KOPT-K1 (cell line): ENCODE results near the gene ZNF180.
"Not testable (repeated sequence)": the region's sequence is repeated elsewhere in the genome, so short reads cannot be mapped to it uniquely, and the experiment has no call there.

Source experiments
- H3K27ac ChIP-seq: fragments of 200-600 bp; sonication (generic); 2 replicates; pipeline ENCODE4 v1.5.1; 2016; ENCODE audit warnings: antibody characterized with exemption, mild to moderate bottlenecking, low read depth, low read length; ENCODE audit not compliant: poor library complexity, severe bottlenecking
- H3K36me3 ChIP-seq: fragments of 200-600 bp; sonication (generic); 2 replicates; pipeline ENCODE4 v1.5.1; 2017; ENCODE audit warnings: antibody characterized with exemption, mild to moderate bottlenecking, low read length, moderate library complexity; ENCODE audit not compliant: insufficient read depth
- H3K9me3 ChIP-seq: fragments of 200-600 bp; sonication (generic); 2 replicates; pipeline ENCODE4 v1.5.1; 2017; ENCODE audit warnings: antibody characterized with exemption, low read length, mild to moderate bottlenecking; ENCODE audit not compliant: insufficient read depth, poor library complexity, severe bottlenecking

Gene ZNF180

DNA sequence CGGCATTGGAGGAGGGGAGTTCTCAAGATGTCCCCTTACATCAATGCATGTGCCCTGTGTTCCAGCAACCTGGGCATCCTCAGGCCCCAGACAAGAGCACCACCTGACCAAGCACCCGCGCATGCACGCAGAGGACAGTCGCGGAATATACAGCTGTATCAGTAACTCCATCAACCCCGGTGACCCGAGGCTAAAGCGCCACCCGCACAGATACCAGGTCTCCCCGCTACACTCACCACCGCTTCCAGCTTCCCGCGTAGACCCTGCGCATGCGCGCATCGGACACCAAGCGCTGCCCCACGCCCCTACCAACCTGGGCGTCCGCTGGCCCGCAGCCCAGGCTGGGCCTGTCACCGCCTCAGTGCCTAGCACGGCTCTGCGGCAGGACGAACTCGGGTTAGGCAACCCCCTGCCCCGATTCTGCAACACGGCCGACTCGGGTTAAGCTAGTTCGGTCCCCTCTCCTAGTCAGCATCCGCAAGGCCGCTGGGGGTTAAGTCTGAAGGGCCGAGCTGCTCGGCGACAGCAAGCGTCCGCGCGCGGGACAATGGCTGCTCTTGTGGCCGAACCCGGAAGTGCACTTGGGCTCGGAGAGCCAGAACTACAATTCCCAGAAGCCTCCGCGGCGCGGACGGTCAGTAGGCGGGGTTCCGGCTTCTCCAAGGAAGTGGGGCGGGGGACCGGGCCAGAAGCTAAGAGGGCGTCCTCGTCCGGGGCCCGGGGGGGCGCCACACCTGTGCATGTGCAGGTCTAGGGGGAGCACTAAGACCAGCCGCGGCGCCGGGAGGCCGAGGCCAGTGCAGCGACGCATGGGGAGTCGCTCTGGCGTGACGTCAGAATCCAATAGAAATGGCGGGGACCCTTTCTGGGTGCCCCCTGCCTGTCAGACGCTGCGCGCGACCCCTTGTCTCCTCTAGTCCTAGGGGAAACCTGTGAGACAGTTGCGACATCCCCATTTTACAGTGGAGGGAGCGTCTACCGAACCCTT lies at the start of gene ZNF180:
TSS of gene ZNF180 (minus strand) at position 561 of the 988 bp plus-strand sequence. CDS start 3,188 bp downstream, outside the sequence.
- peaks cover 40% of the 10 kb centered on the region for H3K36me3 ChIP-seq
- peak within 1 kb of the TSS; percentile 87 for H3K27ac ChIP-seq
- peaks cover 75% of the 10 kb centered on the region for H3K9me3 ChIP-seq

DNA sequence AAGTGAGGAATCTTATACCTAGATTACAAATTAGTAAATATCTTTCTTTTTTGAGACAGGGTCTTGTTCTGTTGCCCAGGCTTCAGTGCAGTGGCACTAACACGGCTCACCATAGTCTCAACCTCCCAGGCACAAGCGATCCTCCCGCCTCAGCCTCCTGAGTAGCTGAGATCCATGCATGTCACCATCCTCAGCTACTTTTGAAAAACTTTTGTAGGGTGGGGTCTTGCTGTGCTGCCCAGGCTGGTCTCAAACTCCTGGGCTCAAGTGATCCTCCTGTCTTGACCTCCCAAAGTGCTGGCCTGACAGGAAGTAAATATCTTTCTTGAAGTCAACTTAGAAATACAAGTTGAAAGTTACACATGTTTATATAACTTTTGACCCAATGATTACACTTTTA lies 49.2 kb upstream of the ZNF180 start:
- Histone ChIP-seq H3K36me3 (no peaks in the 10 kb centered on the region), H3K27ac (no peak overlapping the region), H3K9me3 (no peaks in the 10 kb centered on the region)

GRCh38 chr19:44548736-44549135 lies 48.4 kb upstream of the ZNF180 start:
- Histone ChIP-seq H3K27ac (no peak overlapping the region), H3K36me3 (no peaks in the 10 kb centered on the region)

GRCh38 chr19:44544031-44544430 lies 43.7 kb upstream of the ZNF180 start:
- no peaks in the 10 kb centered on the region for H3K36me3 ChIP-seq
- H3K9me3 ChIP-seq, result no peaks in the 10 kb centered on the region
- H3K27ac ChIP-seq, result no peak overlapping the region

More at GRCh38 chr19:44548736-44549135, 48.4 kb upstream of the ZNF180 start:
- H3K9me3 ChIP-seq, result no peaks in the 10 kb centered on the region

- Histone ChIP-seq H3K36me3 (no peaks in the 10 kb centered on the region), H3K27ac (no peak overlapping the region), H3K9me3 (no peaks in the 10 kb centered on the region)
Observed at GRCh38 chr19:44542671-44543070, 42.3 kb upstream of the ZNF180 start.

- H3K36me3 ChIP-seq, result no peaks in the 10 kb centered on the region
- peaks cover 3% of the 10 kb centered on the region for H3K9me3 ChIP-seq
- H3K27ac ChIP-seq, result no peak overlapping the region
Observed at GRCh38 chr19:44540736-44541135, 40.4 kb upstream of the ZNF180 start.

DNA sequence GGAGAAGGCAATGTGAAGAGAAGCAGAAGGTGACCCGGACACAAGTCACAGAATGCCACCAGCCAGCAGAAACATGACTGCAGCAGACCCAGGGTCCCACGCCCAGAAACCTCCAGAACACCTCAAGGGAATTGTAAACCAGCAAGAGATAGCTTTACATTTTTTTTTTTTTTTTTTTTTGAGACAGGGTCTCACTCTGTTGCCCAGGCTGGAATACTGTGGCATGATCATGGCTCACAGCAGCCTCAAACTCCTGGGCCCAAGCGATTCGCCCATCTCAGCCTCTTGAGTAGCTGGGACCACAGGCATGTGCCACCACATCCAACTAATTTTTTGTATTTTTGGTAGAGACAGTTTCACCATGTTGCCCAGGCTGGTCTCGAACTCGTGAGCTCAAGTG lies 39.7 kb upstream of the ZNF180 start:
- peaks cover 10% of the 10 kb centered on the region for H3K9me3 ChIP-seq
- H3K27ac ChIP-seq, result no peak overlapping the region
- no peaks in the 10 kb centered on the region for H3K36me3 ChIP-seq

DNA sequence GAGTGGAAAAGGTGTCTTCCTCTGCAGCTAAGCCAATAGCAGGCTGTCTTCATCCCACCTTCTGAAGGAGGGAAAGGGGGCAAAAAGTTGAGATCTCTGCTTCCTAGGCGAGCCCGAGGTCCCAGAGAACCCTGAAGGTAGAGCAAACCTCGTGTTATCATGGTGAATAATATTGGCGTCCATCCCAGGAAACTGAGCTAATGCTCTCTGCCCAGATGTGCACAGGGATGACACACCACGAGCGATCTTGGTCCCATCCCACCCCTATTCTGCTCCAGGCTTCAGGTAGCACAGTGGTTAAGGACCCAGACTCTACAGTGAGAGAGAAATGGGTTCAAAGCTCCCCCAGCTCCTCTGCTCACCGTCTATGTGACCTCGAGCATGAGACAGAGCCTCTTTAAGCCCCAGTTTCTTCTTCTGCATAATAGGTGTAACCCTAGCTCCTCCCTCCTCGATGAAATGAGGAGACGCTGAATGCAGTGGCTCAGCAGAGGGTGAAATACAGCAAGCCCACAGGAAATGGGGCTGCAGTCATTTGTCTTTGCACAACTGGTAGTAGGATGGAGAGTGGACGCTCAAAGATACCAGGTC lies 39.0 kb upstream of the ZNF180 start:
- Histone ChIP-seq H3K36me3 (no peaks in the 10 kb centered on the region), H3K9me3 (peaks cover 16% of the 10 kb centered on the region), H3K27ac (no peak overlapping the region)

GRCh38 chr19:44535361-44535760 lies 35.0 kb upstream of the ZNF180 start:
- H3K9me3 ChIP-seq, result peaks cover 16% of the 10 kb centered on the region
- not testable (repeated sequence) for H3K27ac ChIP-seq, H3K36me3 ChIP-seq

DNA sequence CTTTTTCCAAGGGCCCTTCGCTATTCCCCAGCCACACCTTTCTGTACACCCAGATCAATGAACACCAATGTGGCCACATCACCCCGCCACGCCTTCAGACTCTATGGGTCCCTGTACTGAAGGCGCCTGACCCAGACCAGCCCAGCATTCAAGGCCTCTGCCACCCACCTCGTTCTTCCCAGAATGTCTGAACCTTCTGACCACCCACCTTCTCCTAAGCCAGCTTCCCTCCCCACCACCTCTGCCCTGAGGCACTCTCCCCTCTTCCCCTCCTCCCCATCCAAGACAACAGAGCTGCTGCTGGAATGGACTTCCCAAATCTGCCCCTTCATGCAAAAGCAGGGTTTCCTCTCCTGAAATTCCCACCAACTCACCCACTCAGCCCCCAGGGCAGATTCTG lies 32.5 kb upstream of the ZNF180 start:
- Histone ChIP-seq H3K27ac (no peak overlapping the region), H3K9me3 (peaks cover 16% of the 10 kb centered on the region)

DNA sequence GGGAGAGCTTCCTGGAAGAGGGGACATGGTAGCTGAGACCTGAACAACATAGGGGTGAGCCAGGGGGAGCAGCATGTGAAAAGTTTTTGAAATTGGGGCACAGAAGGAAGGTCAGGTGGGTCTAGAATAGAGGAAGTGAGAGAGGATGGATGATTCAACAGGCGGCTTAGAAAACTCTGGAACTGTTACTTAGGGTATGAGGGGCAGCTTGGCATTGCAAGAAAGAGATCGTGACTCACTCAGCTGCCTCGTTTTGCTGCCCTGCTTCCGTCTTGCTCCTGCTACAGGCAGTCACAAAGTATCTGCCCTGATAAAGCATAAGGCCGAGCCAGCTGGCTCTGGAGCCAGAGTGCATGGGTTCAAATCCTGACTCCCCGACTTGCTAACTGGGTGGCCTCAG lies 30.5 kb upstream of the ZNF180 start:
- no peaks in the 10 kb centered on the region for H3K36me3 ChIP-seq
- H3K27ac ChIP-seq, result no peak overlapping the region
- H3K9me3 ChIP-seq, result peaks cover 14% of the 10 kb centered on the region

More for the DNA sequence above, 32.5 kb upstream of the ZNF180 start:
- no peaks in the 10 kb centered on the region for H3K36me3 ChIP-seq

DNA sequence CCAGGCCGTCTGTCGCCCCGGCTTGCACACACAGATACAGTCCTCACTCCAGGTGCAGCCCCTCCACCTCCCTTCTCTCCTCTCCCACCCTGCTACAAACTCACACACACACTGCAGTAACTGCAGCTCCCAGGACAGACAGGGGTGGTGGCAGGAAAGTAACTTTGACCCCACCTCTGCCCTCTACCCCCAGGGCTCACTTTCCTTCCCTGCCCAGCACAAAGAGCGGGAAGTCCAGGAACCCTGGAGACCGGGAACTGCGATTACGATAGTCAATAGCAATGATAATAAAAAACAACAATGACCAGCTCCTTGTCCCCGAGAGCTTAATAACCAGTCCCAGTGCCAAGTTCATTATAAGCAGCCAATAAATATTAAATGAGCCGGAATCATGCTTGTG lies 29.2 kb upstream of the ZNF180 start, which contains the start of gene CEACAM20:
TSS of gene CEACAM20 (minus strand) at position 140 of the 400 bp plus-strand sequence. CDS start 166 bp downstream, outside the sequence.
- Histone ChIP-seq H3K36me3 (no peaks in the 10 kb centered on the region), H3K27ac (no peak within 1 kb of the TSS), H3K9me3 (peaks cover 2% of the 10 kb centered on the region)

GRCh38 chr19:44527554-44527953 lies 27.2 kb upstream of the ZNF180 start:
- H3K27ac ChIP-seq, result no peak overlapping the region
- no peaks in the 10 kb centered on the region for H3K9me3 ChIP-seq
- H3K36me3 ChIP-seq, result no peaks in the 10 kb centered on the region

DNA sequence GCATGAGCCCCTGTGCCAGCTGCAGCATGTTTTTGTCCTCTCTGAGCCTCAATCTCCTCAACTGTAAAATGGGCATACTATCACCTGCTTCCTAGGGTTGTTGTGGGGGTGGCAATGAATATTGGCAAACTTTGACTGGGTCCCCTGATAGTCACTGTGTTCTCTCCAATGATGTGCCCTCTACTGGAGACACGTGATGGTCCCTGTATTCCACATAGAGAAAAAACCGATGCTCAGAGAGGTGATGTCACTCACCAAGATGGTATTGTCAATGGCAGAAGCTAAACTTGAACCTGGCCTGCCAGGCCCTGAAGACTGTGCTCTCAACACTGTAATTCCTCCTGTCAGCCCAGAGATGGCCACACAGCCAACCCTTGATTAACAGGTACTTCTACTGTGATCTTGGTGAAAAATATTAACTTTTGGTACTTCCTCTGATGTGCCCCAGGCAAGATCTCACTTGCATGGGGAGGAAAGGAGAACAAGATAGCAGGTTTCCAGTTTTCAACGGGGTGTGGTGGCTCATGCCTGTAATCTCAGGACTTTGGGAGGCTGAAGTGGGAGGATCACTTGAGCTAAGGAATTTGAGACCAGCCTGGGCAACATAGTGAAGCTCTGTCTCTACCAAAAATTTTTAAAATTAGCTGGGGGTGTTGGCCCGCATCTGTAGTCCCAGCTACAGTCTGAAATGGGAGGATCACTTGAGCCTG lies 25.6 kb upstream of the ZNF180 start:
- Histone ChIP-seq H3K27ac (no peak overlapping the region), H3K9me3 (no peaks in the 10 kb centered on the region), H3K36me3 (no peaks in the 10 kb centered on the region)

DNA sequence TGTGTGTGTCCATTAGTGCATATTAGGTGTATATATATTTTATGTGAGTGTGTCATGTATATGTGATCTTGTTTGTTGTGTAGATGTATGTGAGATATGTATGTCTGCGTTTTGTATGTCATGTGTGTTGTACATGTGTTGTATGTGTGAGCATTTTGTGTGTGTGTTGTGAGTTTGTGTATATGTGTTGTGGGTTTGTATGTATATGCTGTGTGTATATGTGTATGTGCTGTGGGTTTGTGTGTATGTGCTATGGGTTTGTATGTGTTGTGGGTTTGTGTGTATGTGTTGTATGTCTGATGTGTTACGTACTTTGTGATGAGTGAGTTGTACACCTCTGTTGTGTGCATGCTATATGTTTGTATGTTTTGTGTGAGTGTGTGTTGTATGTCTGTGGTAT lies 21.0 kb upstream of the ZNF180 start:
- no peak overlapping the region for H3K27ac ChIP-seq
- peaks cover 21% of the 10 kb centered on the region for H3K9me3 ChIP-seq
- H3K36me3 ChIP-seq, result no peaks in the 10 kb centered on the region
